Measurements from ENCODE around the gene AEBP2. TPM values are rescaled to one million over a fixed set of nuclear protein-coding genes. Genes with fewer than 3 reads are reported as not detected.

AEBP2 gene
- total and polyA plus RNA-seq, 2 experiments from 2014 or later = 13.6 to 23.0 TPM

- H3K9me3 ChIP-seq (ENCODE audit: low read depth) = no peaks in the 10 kb centered on the region
- H3K27me3 ChIP-seq = no peaks in the 10 kb centered on the region
- DNase-seq (ENCODE audit: low read depth in 1 of 2, low spot score in 1 of 2) = no peak
- H3K4me3 ChIP-seq = no peak overlapping the region
- H3K4me1 ChIP-seq (ENCODE audit: low read depth) = peaks cover 1% of the 10 kb centered on the region
- no peak for TF ChIP-seq CTCF (IDR thresholded peaks at IDR 0.05; ENCODE audit: low read depth, low read length)
- H3K36me3 ChIP-seq = no peaks in the 10 kb centered on the region
- no peak overlapping the region for H3K27ac ChIP-seq
Observed at GRCh38 chr12:19436931-19437330, 2.4 kb upstream of the AEBP2 start.

GRCh38 chr12:19437996-19438395, 1.3 kb upstream of the AEBP2 start:
- Histone ChIP-seq H3K27me3 (no peaks in the 10 kb centered on the region), H3K36me3 (no peaks in the 10 kb centered on the region), H3K27ac (no peak overlapping the region), H3K9me3 (ENCODE audit: low read depth) (no peaks in the 10 kb centered on the region), H3K4me1 (ENCODE audit: low read depth) (peaks cover 4% of the 10 kb centered on the region), H3K4me3 (no peak overlapping the region)
- no peak for DNase-seq (ENCODE audit: low read depth in 1 of 2, low spot score in 1 of 2)
- TF ChIP-seq CTCF (IDR thresholded peaks at IDR 0.05; ENCODE audit: low read depth, low read length) = no peak

DNA sequence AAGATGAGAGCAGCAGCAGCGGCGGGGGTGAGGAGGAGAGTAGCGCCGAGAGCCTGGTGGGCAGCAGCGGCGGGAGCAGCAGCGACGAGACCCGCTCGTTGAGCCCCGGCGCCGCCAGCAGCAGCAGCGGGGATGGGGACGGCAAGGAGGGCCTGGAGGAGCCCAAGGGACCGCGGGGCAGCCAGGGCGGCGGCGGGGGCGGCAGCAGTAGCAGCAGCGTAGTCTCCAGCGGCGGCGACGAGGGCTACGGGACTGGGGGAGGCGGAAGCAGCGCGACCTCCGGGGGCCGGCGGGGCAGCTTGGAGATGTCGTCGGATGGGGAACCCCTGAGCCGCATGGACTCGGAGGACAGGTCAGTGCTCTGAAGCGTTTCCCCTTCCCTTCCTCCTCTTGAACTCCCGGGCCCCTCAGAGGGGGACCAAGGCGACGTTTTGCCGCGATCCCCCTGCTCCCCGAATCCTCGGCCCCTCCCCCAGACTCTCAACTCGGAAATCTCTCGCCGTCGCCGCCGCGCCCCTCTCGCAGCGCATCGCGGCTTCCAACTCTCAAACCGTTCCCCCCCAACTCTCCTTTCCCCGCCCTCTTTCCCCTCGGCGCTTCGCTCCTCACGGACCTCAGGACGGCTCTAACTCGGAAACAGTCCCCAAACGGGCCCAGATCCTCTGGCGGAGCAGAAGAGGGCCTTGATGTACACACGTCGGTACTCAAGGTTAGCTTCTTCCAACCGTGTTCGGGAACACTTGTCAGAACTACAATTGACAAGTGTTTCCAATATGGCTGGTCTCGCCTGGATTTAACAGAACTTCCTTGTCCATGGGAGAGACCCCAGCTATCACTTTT, 947 bp downstream of the AEBP2 start:
- no peaks in the 10 kb centered on the region for H3K9me3 ChIP-seq (ENCODE audit: low read depth)
- DNase-seq (ENCODE audit: low read depth in 1 of 2, low spot score in 1 of 2) = peak; percentile 60 to 66
- peak overlapping the region; percentile 89 for H3K27ac ChIP-seq
- no peak for TF ChIP-seq CTCF (IDR thresholded peaks at IDR 0.05; ENCODE audit: low read depth, low read length)
- no peaks in the 10 kb centered on the region for H3K27me3 ChIP-seq
- peaks cover 4% of the 10 kb centered on the region for H3K4me1 ChIP-seq (ENCODE audit: low read depth)
- no peaks in the 10 kb centered on the region for H3K36me3 ChIP-seq
- H3K4me3 ChIP-seq = peak overlapping the region; percentile 97

DNA sequence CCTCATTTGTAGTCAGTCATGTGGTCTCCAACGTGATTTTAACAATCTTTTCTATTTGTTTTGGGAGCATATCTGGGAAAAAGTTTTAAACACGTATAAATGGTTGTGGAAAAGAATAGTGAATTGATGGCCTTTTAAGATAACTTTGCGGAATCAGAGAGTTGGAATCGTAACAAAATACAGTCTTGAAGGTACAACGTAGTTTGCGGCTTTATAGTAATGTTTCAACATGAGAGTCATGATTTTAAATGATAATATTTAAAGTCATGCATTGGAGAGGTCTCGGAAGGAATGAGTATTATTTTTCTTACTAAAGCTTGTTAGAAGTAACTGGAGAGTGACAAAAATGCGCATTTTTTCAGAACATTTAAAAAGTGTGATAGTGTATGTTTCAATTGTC, 1.6 kb downstream of the AEBP2 start:
- H3K27me3 ChIP-seq = no peaks in the 10 kb centered on the region
- H3K4me1 ChIP-seq (ENCODE audit: low read depth) = peaks cover 4% of the 10 kb centered on the region
- no peaks in the 10 kb centered on the region for H3K9me3 ChIP-seq (ENCODE audit: low read depth)
- H3K36me3 ChIP-seq = no peaks in the 10 kb centered on the region
- TF ChIP-seq CTCF (IDR thresholded peaks at IDR 0.05; ENCODE audit: low read depth, low read length) = no peak
- peak overlapping the region; percentile 97 for H3K4me3 ChIP-seq
- peak overlapping the region; percentile 89 for H3K27ac ChIP-seq
- DNase-seq (ENCODE audit: low read depth in 1 of 2, low spot score in 1 of 2) = peak in 1 of 2 donors; percentile 21

DNA sequence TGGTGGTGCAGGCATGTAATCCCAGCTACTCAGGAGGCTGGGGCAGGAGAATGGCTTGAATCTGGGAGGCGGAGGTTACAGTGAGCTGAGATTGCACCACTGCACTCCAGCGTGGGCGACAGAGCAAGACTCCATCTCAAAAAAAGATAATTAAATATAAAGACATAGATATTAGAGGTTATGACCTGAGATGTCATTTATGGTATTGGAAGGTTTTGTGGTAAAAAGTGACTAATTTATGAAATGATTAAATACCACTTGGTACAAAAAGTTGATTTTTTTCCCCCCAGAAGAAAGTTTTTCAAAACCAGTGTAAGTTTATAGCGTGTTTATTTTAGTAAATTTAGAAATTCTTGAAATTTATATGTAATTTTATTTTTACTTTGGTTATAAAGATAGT, 4.3 kb downstream of the AEBP2 start:
- Histone ChIP-seq H3K27me3 (no peaks in the 10 kb centered on the region), H3K4me3 (no peak overlapping the region), H3K36me3 (no peaks in the 10 kb centered on the region), H3K27ac (no peak overlapping the region), H3K9me3 (ENCODE audit: low read depth) (no peaks in the 10 kb centered on the region), H3K4me1 (ENCODE audit: low read depth) (peaks cover 4% of the 10 kb centered on the region)
- TF ChIP-seq CTCF (IDR thresholded peaks at IDR 0.05; ENCODE audit: low read depth, low read length) = no peak
- DNase-seq (ENCODE audit: low read depth in 1 of 2, low spot score in 1 of 2) = no peak

All from cardiac muscle cell (in vitro differentiated cells and primary cell).